Nephron (organoid): ENCODE measurements around the gene LRRTM4.

ENCODE experiments used
- H3K27ac Mint-ChIP-seq, 3 experiments: 2 replicates each; pipeline ENCODE4 v1.8.0; 2020; ENCODE audit warnings: mixed read lengths in 3 of 3, mild to moderate bottlenecking in 2 of 3, moderate library complexity in 1 of 3
- H3K27me3 Mint-ChIP-seq: 2 replicates; pipeline ENCODE4 v1.8.0; 2021; ENCODE audit warnings: low read depth, mild to moderate bottlenecking, moderate library complexity, mixed read lengths
- H3K36me3 Mint-ChIP-seq: 2 replicates; pipeline ENCODE4 v1.8.0; 2020; ENCODE audit warnings: low read depth, mixed read lengths
- H3K4me1 Mint-ChIP-seq: 2 replicates; pipeline ENCODE4 v1.8.0; 2020; ENCODE audit warnings: mixed read lengths
- H3K4me3 Mint-ChIP-seq, 3 experiments: 2 replicates each; pipeline ENCODE4 v1.8.0; 2020; ENCODE audit warnings: mild to moderate bottlenecking in 3 of 3, mixed read lengths in 3 of 3, moderate library complexity in 2 of 3
- H3K9me3 Mint-ChIP-seq: 2 replicates; pipeline ENCODE4 v1.8.0; 2020; ENCODE audit warnings: mixed read lengths
- TF ChIP-seq, protein P1 (sequence below), 3 experiments: fragments of 200-600 bp; sonication (generic); IDR thresholded peaks; one replicate each; pipeline ENCODE4 v1.5.0; 2021; ENCODE audit warnings: antibody characterized with exemption in 3 of 3; ENCODE audit not compliant: unreplicated experiment in 3 of 3

LRRTM4 gene

GRCh38 chr2:76997296-76997695 lies 524.9 kb downstream of the LRRTM4 start:
- no peaks in the 10 kb centered on the region for H3K27me3 Mint-ChIP-seq
- no peaks in the 10 kb centered on the region for H3K9me3 Mint-ChIP-seq
- TF ChIP-seq, protein P1, sequence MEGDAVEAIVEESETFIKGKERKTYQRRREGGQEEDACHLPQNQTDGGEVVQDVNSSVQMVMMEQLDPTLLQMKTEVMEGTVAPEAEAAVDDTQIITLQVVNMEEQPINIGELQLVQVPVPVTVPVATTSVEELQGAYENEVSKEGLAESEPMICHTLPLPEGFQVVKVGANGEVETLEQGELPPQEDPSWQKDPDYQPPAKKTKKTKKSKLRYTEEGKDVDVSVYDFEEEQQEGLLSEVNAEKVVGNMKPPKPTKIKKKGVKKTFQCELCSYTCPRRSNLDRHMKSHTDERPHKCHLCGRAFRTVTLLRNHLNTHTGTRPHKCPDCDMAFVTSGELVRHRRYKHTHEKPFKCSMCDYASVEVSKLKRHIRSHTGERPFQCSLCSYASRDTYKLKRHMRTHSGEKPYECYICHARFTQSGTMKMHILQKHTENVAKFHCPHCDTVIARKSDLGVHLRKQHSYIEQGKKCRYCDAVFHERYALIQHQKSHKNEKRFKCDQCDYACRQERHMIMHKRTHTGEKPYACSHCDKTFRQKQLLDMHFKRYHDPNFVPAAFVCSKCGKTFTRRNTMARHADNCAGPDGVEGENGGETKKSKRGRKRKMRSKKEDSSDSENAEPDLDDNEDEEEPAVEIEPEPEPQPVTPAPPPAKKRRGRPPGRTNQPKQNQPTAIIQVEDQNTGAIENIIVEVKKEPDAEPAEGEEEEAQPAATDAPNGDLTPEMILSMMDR (IDR thresholded peaks at IDR 0.05; ENCODE audit: unreplicated experiment in 3 of 3) = no peak
- H3K27ac Mint-ChIP-seq = no peak overlapping the region
- no peak overlapping the region for H3K4me3 Mint-ChIP-seq
- H3K4me1 Mint-ChIP-seq = peaks cover 8% of the 10 kb centered on the region
- H3K36me3 Mint-ChIP-seq = no peaks in the 10 kb centered on the region

- no peak overlapping the region for H3K27ac Mint-ChIP-seq
- H3K4me1 Mint-ChIP-seq = peaks cover 14% of the 10 kb centered on the region
- no peaks in the 10 kb centered on the region for H3K36me3 Mint-ChIP-seq
- no peaks in the 10 kb centered on the region for H3K9me3 Mint-ChIP-seq
- TF ChIP-seq, protein P1 (IDR thresholded peaks at IDR 0.05; ENCODE audit: unreplicated experiment in 3 of 3) = no peak
- no peaks in the 10 kb centered on the region for H3K27me3 Mint-ChIP-seq
- H3K4me3 Mint-ChIP-seq = no peak overlapping the region
These were observed 536.6 kb downstream of the LRRTM4 start for GRCh38 chr2:76985387-76986136.

DNA sequence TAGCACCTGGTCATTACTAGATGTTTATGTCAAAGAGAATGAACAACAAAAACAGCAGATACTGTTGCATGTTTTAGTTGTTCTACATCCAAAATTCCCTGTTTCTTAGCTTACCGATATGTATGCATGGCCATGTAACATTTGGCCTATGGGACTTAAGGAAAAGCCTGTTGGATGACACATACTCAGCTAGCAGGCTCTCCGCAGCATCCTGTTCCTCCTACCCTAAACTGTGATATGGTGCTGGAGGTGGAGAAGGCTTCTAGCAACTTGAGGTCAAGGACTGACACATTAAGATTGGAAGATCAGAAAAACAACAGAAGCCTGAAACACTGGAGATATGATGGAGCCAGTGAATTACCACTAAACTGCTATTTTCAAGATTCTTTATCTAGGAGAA lies 537.8 kb downstream of the LRRTM4 start:
- Mint-ChIP-seq H3K36me3 (no peaks in the 10 kb centered on the region), H3K27me3 (no peaks in the 10 kb centered on the region), H3K4me1 (peaks cover 24% of the 10 kb centered on the region), H3K4me3 (no peak overlapping the region), H3K27ac (peak overlapping the region in 1 of 3 experiments; percentile 9), H3K9me3 (no peaks in the 10 kb centered on the region)
- TF ChIP-seq, protein P1 (IDR thresholded peaks at IDR 0.05; ENCODE audit: unreplicated experiment in 3 of 3) = no peak

GRCh38 chr2:76980067-76980787 lies 541.9 kb downstream of the LRRTM4 start:
- Mint-ChIP-seq H3K4me1 (peaks cover 35% of the 10 kb centered on the region), H3K4me3 (no peak overlapping the region), H3K27me3 (no peaks in the 10 kb centered on the region), H3K9me3 (no peaks in the 10 kb centered on the region), H3K27ac (no peak overlapping the region), H3K36me3 (no peaks in the 10 kb centered on the region)
- TF ChIP-seq, protein P1 (IDR thresholded peaks at IDR 0.05; ENCODE audit: unreplicated experiment in 3 of 3) = no peak

DNA sequence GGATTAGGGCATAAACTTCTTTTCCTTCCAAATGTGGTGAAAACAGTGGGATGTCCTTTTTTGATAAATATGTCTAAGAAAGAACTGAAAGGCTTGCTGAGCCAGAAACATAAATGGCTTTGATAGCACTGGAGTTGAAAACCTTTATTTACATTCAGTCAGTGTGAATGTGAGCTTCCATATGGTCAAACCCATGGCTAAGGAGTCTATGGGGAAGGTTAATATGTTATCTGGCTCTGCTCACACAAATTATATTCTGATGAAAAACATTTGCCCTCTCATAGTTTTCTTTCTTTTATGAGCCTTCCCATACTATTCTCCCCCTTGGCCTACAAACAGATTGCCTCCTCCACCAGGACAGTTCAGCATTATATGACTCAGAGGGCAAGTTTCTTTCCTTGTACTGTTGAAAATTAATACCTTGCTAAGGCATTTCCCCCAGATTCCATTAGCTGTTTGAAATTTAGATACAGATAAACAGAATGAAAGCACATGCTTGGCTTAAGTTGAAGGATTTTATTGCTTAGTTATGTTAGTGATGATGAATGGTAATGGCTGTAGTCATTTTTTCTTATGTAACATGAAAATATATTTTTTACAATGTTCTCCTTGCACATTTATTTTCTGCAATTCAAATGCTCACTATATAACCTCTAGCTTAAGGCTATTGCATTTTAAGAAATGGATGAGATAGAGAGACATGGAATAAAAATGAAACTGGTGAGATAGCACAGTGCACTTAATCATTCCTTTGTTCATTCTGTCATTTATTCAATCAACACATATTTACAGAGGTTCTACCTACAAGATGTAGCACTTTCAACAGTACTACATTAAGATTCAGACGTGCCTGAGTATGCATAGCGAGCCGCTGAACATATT lies 544.1 kb downstream of the LRRTM4 start:
- Mint-ChIP-seq H3K27me3 (no peaks in the 10 kb centered on the region), H3K36me3 (no peaks in the 10 kb centered on the region), H3K9me3 (no peaks in the 10 kb centered on the region), H3K27ac (peak overlapping the region; percentile 52 to 73 (median 62)), H3K4me3 (no peak overlapping the region), H3K4me1 (peaks cover 27% of the 10 kb centered on the region)
- TF ChIP-seq, protein P1 (IDR thresholded peaks at IDR 0.05; ENCODE audit: unreplicated experiment in 3 of 3) = no peak
